Transverse colon (tissue), 4 donors: ENCODE measurements around the gene CLDN9. TPM values are rescaled to one million over a fixed set of nuclear protein-coding genes. Genes with fewer than 3 reads are reported as not detected.

ENCODE experiments used
- DNase-seq: peaks from one replicate; pipeline ENCODE4 v3.0.0-alpha.2; 2019
- H3K27ac ChIP-seq, 4 donors: fragments of 200-600 bp; sonication (generic); 2 replicates each; pipeline ENCODE4 v1.5.1; 2016 to 2018; ENCODE audit warnings: inconsistent platforms in 4 of 4
- H3K27me3 ChIP-seq: fragments of 200-600 bp; sonication (generic); 2 replicates; pipeline ENCODE4 v1.5.1; 2017; ENCODE audit warnings: inconsistent platforms
- H3K36me3 ChIP-seq, 4 donors: fragments of 200-600 bp; sonication (generic); 2 replicates each; pipeline ENCODE4 v1.5.1; 2017 to 2019; ENCODE audit warnings: inconsistent platforms in 4 of 4
- H3K4me1 ChIP-seq, 4 donors: fragments of 200-600 bp; sonication (generic); 2 replicates each; pipeline ENCODE4 v1.5.1; 2017 to 2020; ENCODE audit warnings: inconsistent platforms in 4 of 4
- H3K4me3 ChIP-seq, 4 donors: fragments of 200-600 bp; sonication (generic); 1 replicate in 1 of 4; 2 replicates in 3 of 4; pipeline versions ENCODE4 v1.5.1 to v1.6.1; 2017 to 2019; ENCODE audit warnings: inconsistent platforms in 4 of 4
- H3K9me3 ChIP-seq, 2 donors: fragments of 200-600 bp; sonication (generic); 2 replicates each; pipeline ENCODE4 v1.5.1; 2017 to 2019; ENCODE audit warnings: inconsistent platforms in 2 of 2
- CTCF ChIP-seq, 5 experiments: fragments of 200-600 bp in 3 of 5; fragments of 450-650 bp in 2 of 5; sonication (generic) in 3 of 5; IDR thresholded peaks; 1 replicate in 2 of 5; 2 replicates in 3 of 5; pipeline ENCODE4 v1.5.1; 2016 to 2017; ENCODE audit warnings: antibody characterized with exemption in 5 of 5, inconsistent platforms in 3 of 5, mild to moderate bottlenecking in 2 of 5, moderate library complexity in 1 of 5
- EP300 ChIP-seq: sonication (generic); formaldehyde crosslinking; IDR thresholded peaks from one replicate; pipeline ENCODE4 v1.6.1; 2017; ENCODE audit warnings: antibody characterized with exemption, low read depth
- POLR2A ChIP-seq: fragments of 450-650 bp; IDR thresholded peaks from one replicate; pipeline ENCODE4 v1.6.1; 2016; ENCODE audit warnings: antibody characterized with exemption, mild to moderate bottlenecking, moderate library complexity
- POLR2AphosphoS5 ChIP-seq, 3 donors: sonication (generic); formaldehyde crosslinking; IDR thresholded peaks; one replicate each; pipeline ENCODE4 v1.6.1; 2016; ENCODE audit warnings: antibody characterized with exemption in 3 of 3
- WGBS, 2 donors: methylation state at CpG; one replicate each; pipeline ENCODE4 v1.1.5; 2018; ENCODE audit warnings: low coverage in 1 of 2; 5-methylcytosine and 5-hydroxymethylcytosine counted together
- in situ Hi-C, 4 donors: fragments of 200-750 bp; cut with MboI; loops; one replicate each; pipeline versions ENCODE4 v1.15.0 to v1.15.1; 2017; ENCODE audit warnings: low sequenced_read_pairs in 3 of 4, low pct_ligation_motif_present in 1 of 4, low pct_unique_long_range_greater_than_20kb in 1 of 4
- intact Hi-C: fragments of 100-400 bp; cut with DNase I; formaldehyde crosslinking; loops from one replicate; pipeline ENCODE4 v1.15.1; 2023; ENCODE audit warnings: low total_unique reads
- total RNA-seq, 4 donors: library from RNA; depleted of rRNA; stranded (reverse); fragments of >200 nt; gene quantifications; one replicate each; pipeline ENCODE4 v1.1.0, GENCODE V29; 2016

Gene CLDN9
- total RNA-seq, 4 donors from 2014 or later, result 0.55 to 1.1 TPM; not detected in 2

- DNase-seq, result no peak
- Histone ChIP-seq H3K9me3 (no peaks in the 10 kb centered on the region), H3K27ac (no peak overlapping the region), H3K36me3 (no peaks in the 10 kb centered on the region), H3K4me1 (peaks cover 0 to 22% (median 21%) of the 10 kb centered on the region in 4 donors), H3K27me3 (peaks cover 86% of the 10 kb centered on the region), H3K4me3 (no peak overlapping the region)
- TF ChIP-seq POLR2AphosphoS5 (IDR thresholded peaks at IDR 0.05) (no peak), POLR2A (no peak), CTCF (IDR thresholded peaks at IDR 0.05) (no peak), EP300 (no peak)
- WGBS, 2 donors, result 19% methylated on average over 13 of the region's 13 CpGs; no CpG with 5 or more reads in 1 of the 2 donors
- intact Hi-C loops (no loop called here), in situ Hi-C loops (loop anchor here in 1 of 4 donors (25.0 kb wide), 1 partner anchor 90 kb away; the partner anchor contains the start of gene ZNF213)
Observed at GRCh38 chr16:3047387-3047720, 34.6 kb downstream of the CLDN9 start.

GRCh38 chr16:3049921-3050481 is 37.3 kb downstream of the CLDN9 start:
- TF ChIP-seq EP300 (no peak), CTCF (IDR thresholded peaks at IDR 0.05) (no peak), POLR2AphosphoS5 (IDR thresholded peaks at IDR 0.05) (no peak), POLR2A (no peak)
- H3K4me3 ChIP-seq, result no peak overlapping the region
- H3K27ac ChIP-seq, result no peak overlapping the region
- peaks cover 0 to 21% (median 19%) of the 10 kb centered on the region in 4 donors for H3K4me1 ChIP-seq
- in situ Hi-C loops, result loop anchor here in 1 of 4 donors (25.0 kb wide), 1 partner anchor 87 kb away; the partner anchor contains the start of gene ZNF213
- intact Hi-C loops, result loop anchor here (10.0 kb wide), 1 partner anchor 115 kb away; no protein-coding TSS in a partner anchor
- peaks cover 60% of the 10 kb centered on the region for H3K27me3 ChIP-seq
- no peaks in the 10 kb centered on the region for H3K9me3 ChIP-seq
- 83% methylated on average over 24 of the region's 26 CpGs; no CpG with 5 or more reads in 1 of the 2 donors for WGBS, 2 donors
- no peaks in the 10 kb centered on the region for H3K36me3 ChIP-seq
- no peak for DNase-seq

GRCh38 chr16:3050487-3050886 is 37.8 kb downstream of the CLDN9 start:
- DNase-seq, result no peak
- H3K27ac ChIP-seq, result no peak overlapping the region
- H3K36me3 ChIP-seq, result no peaks in the 10 kb centered on the region
- peaks cover 0 to 16% (median 14%) of the 10 kb centered on the region in 4 donors for H3K4me1 ChIP-seq
- H3K27me3 ChIP-seq, result peaks cover 55% of the 10 kb centered on the region
- no peak overlapping the region for H3K4me3 ChIP-seq
- no peaks in the 10 kb centered on the region for H3K9me3 ChIP-seq
- in situ Hi-C loops, result no loop called here
- TF ChIP-seq EP300 (no peak), CTCF (IDR thresholded peaks at IDR 0.05) (no peak), POLR2AphosphoS5 (IDR thresholded peaks at IDR 0.05) (no peak), POLR2A (no peak)
- WGBS, 2 donors, result 20 to 70% methylated on average over 1 to 5 of the region's 5 CpGs
- intact Hi-C loops, result loop anchor here (10.0 kb wide), 1 partner anchor 114 kb away; no protein-coding TSS in a partner anchor

- no peak for DNase-seq
- Histone ChIP-seq H3K4me3 (no peak overlapping the region), H3K27me3 (peaks cover 50% of the 10 kb centered on the region), H3K36me3 (no peaks in the 10 kb centered on the region), H3K9me3 (no peaks in the 10 kb centered on the region), H3K27ac (no peak overlapping the region), H3K4me1 (peaks cover 0 to 11% (median 9%) of the 10 kb centered on the region in 4 donors)
- no peak for TF ChIP-seq POLR2A
- intact Hi-C loops, result loop anchor here (10.0 kb wide), 1 partner anchor 114 kb away; no protein-coding TSS in a partner anchor
- WGBS, 2 donors, result 43 to 49% methylated on average over 4 of the region's 4 CpGs
- in situ Hi-C loops, result no loop called here
Observed at GRCh38 chr16:3051009-3051408, 38.3 kb downstream of the CLDN9 start.
